Thoracic aorta (tissue), 2 donors: ENCODE data around the gene PDE4B. TPM values are rescaled to one million over a fixed set of nuclear protein-coding genes. Genes with fewer than 3 reads are reported as not detected.

ENCODE experiments used
- ATAC-seq: fragments of 150-250 bp; one replicate; pipeline ENCODE4 v1.8.0; 2017; ENCODE audit warnings: low read depth; ENCODE audit not compliant: insufficient number of reproducible peaks, low FRiP score
- DNase-seq: peaks from one replicate; pipeline ENCODE4 v3.0.0-alpha.2; 2020; ENCODE audit warnings: low spot score
- H3K27ac ChIP-seq, 2 donors: fragments of 200-600 bp; sonication (generic); 1 replicate in 1 of 2; 2 replicates in 1 of 2; pipeline ENCODE4 v1.5.1; 2016; ENCODE audit warnings: mild to moderate bottlenecking in 2 of 2, moderate library complexity in 2 of 2
- H3K27me3 ChIP-seq: fragments of 200-600 bp; sonication (generic); replicated peaks from 2 replicates; pipeline ENCODE4 v1.6.0; 2016; ENCODE audit warnings: mild to moderate bottlenecking; ENCODE audit not compliant: insufficient read depth
- H3K36me3 ChIP-seq: fragments of 200-600 bp; sonication (generic); one replicate; pipeline ENCODE4 v1.5.1; 2016
- H3K4me1 ChIP-seq, 2 donors: fragments of 200-600 bp; sonication (generic); 1 replicate in 1 of 2; 2 replicates in 1 of 2; pipeline versions ENCODE4 v1.5.1 to v1.6.0; 2016; ENCODE audit warnings: low read depth in 2 of 2, mild to moderate bottlenecking in 1 of 2; ENCODE audit not compliant: control insufficient read depth in 1 of 2
- H3K4me3 ChIP-seq: fragments of 200-600 bp; sonication (generic); 2 replicates; pipeline ENCODE4 v1.5.1; 2016; ENCODE audit warnings: mild to moderate bottlenecking
- H3K9me3 ChIP-seq: fragments of 200-600 bp; sonication (generic); 2 replicates; pipeline ENCODE4 v1.5.1; 2016
- CTCF ChIP-seq: fragments of 200-600 bp; sonication (generic); IDR thresholded peaks from one replicate; pipeline ENCODE4 v1.5.1; 2019; ENCODE audit warnings: antibody characterized with exemption
- total RNA-seq, 2 donors: library from RNA; depleted of rRNA; stranded (reverse); fragments of >200 nt; gene quantifications; one replicate each; pipeline versions ENCODE4 v1.1.0 to v1.2.3, GENCODE V29; 2016

Gene PDE4B
- total RNA-seq, 2 donors from 2014 or later, result 29.0 to 42.4 TPM

- TF ChIP-seq CTCF, result no peak
- no peak for ATAC-seq
- Histone ChIP-seq H3K27me3 (no peaks in the 10 kb centered on the region), H3K4me3 (no peak overlapping the region), H3K4me1 (no peaks in the 10 kb centered on the region), H3K36me3 (no peaks in the 10 kb centered on the region), H3K9me3 (no peaks in the 10 kb centered on the region), H3K27ac (no peak overlapping the region)
- no peak for DNase-seq
These were observed 420.8 kb downstream of the PDE4B start for GRCh38 chr1:66213491-66213890.

DNA sequence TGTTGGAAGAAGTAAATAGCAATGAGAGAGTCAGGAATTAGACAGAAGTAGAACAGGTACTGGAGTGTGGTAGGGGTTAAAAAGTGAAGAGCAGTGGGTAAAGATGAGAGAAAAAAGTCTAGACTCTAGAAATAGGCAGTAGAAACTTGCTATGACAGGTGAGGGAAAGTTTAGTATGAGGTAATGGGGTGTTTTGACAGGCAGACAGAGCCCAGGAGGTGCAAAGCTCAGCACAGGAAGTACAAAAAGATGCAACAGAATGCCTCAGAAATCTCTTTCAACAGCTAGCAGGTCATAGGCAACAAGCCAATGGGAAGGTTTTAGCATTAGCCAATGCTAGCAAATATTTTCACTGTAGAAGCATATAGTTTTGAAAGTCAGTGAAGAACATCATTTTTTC is 422.2 kb downstream of the PDE4B start:
- Histone ChIP-seq H3K4me1 (no peaks in the 10 kb centered on the region), H3K9me3 (no peaks in the 10 kb centered on the region), H3K4me3 (no peak overlapping the region), H3K27me3 (no peaks in the 10 kb centered on the region), H3K36me3 (no peaks in the 10 kb centered on the region), H3K27ac (no peak overlapping the region)
- ATAC-seq (no peak), DNase-seq (no peak)
- TF ChIP-seq CTCF, result no peak

DNA sequence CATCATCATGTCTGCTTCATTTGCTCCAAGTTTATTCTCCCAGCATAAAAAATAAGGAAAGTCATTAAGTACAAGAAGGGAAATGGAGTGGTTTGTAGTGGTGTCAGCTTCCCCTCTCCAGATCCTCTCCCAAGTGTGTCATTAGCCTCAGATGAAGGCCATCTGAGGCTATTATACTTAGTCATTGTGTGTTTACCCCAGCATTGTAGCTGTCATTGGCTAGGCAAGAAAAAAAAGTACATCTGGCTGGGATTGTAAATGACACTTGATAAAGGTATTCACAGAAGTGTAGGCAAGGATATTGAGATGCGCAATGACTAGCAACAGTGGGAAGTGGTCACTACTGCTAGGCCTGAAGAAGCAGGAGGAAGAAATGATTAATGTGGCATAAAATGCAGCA is 424.3 kb downstream of the PDE4B start:
- H3K9me3 ChIP-seq, result no peaks in the 10 kb centered on the region
- H3K4me3 ChIP-seq, result no peak overlapping the region
- no peaks in the 10 kb centered on the region for H3K27me3 ChIP-seq
- DNase-seq, result no peak
- H3K36me3 ChIP-seq, result no peaks in the 10 kb centered on the region
- no peak for ATAC-seq
- no peak for TF ChIP-seq CTCF
- no peaks in the 10 kb centered on the region for H3K4me1 ChIP-seq
- H3K27ac ChIP-seq, result no peak overlapping the region

- H3K27ac ChIP-seq, result no peak overlapping the region
- no peak overlapping the region for H3K4me3 ChIP-seq
- TF ChIP-seq CTCF, result no peak
- ATAC-seq (no peak), DNase-seq (no peak)
- no peaks in the 10 kb centered on the region for H3K4me1 ChIP-seq
- no peaks in the 10 kb centered on the region for H3K36me3 ChIP-seq
- no peaks in the 10 kb centered on the region for H3K27me3 ChIP-seq
- no peaks in the 10 kb centered on the region for H3K9me3 ChIP-seq
These were observed 424.9 kb downstream of the PDE4B start for GRCh38 chr1:66217561-66217960.

GRCh38 chr1:66220477-66220876 is 427.8 kb downstream of the PDE4B start:
- no peaks in the 10 kb centered on the region for H3K36me3 ChIP-seq
- no peak overlapping the region for H3K27ac ChIP-seq
- H3K4me3 ChIP-seq, result no peak overlapping the region
- no peaks in the 10 kb centered on the region for H3K4me1 ChIP-seq
- no peak for TF ChIP-seq CTCF
- DNase-seq (no peak), ATAC-seq (no peak)
- H3K27me3 ChIP-seq, result no peaks in the 10 kb centered on the region
- no peaks in the 10 kb centered on the region for H3K9me3 ChIP-seq
